GM12878 (cell line): ENCODE results near the gene SEC24C. TPM values are rescaled to one million over a fixed set of nuclear protein-coding genes. Genes with fewer than 3 reads are reported as not detected.

Experiments
- ATAC-seq: fragments of 200-7000 bp; cut with Tn5 transposase; 3 replicates; pipeline ENCODE4 v1.9.1; 2020; ENCODE audit warnings: mild to moderate bottlenecking, moderate library complexity
- BruUV-seq: library from RNA; stranded (reverse); fragments of 400-500 nt; replicated peaks from 2 replicates; lab custom pipeline; 2021; lab: Mats Ljungman, UMichigan
- CTCF ChIA-PET: fragments of 300-600 bp; sonication (Branson Sonifier 250); formaldehyde crosslinking; extraction: SDS; loops from one replicate; lab custom pipeline; 2021; ENCODE audit warnings: inconsistent platforms; lab: Yijun Ruan, JAX
- POLR2A ChIA-PET: fragments of 350-600 bp; formaldehyde crosslinking; extraction: SDS; loops from one replicate; lab custom pipeline; 2021; ENCODE audit warnings: inconsistent platforms; lab: Charles Lee
- RAD21 ChIA-PET: fragments of 300-600 bp; sonication (Branson Sonifier 250); formaldehyde crosslinking; loops from one replicate; lab custom pipeline; 2023; ENCODE audit warnings: antibody characterized with exemption; ENCODE audit not compliant: unreplicated experiment; lab: Charles Lee
- SMC1A ChIA-PET: fragments of 300-600 bp; sonication (Branson Sonifier 250); formaldehyde crosslinking; loops from one replicate; lab custom pipeline; 2023; ENCODE audit not compliant: unreplicated experiment, uncharacterized antibody; lab: Charles Lee
- DNase-seq: peaks from one replicate; pipeline ENCODE4 v3.0.0-alpha.2; 2011; ENCODE audit warnings: low read depth, low spot score
- FAIRE-seq: peaks from 3 replicates; lab custom pipeline; 2011; peaks lifted over from hg19 to GRCh38; lab: Jason Lieb, UNC
- H2AFZ ChIP-seq: 2 replicates; pipeline ENCODE4 v1.6.0; 2011; ENCODE audit warnings: low read depth, low read length, control low read depth; ENCODE audit not compliant: control insufficient read depth
- H3K27ac ChIP-seq: 2 replicates; pipeline ENCODE4 v1.5.1; 2011; ENCODE audit warnings: control low read depth; ENCODE audit not compliant: control insufficient read depth, insufficient read depth
- H3K27me3 ChIP-seq, 2 experiments: replicated peaks in 1 of 2; 2 replicates each; pipeline versions ENCODE4 v1.6.0 to v1.6.1; 2011; ENCODE audit warnings: low read length in 1 of 2; ENCODE audit not compliant: control insufficient read depth in 2 of 2, insufficient read depth in 2 of 2
- H3K36me3 ChIP-seq, 2 experiments: 2 replicates each; pipeline ENCODE4 v1.5.1; 2011; ENCODE audit warnings: low read length in 1 of 2; ENCODE audit not compliant: control insufficient read depth in 2 of 2, insufficient read depth in 2 of 2
- H3K4me1 ChIP-seq: 2 replicates; pipeline ENCODE4 v1.6.1; 2011; ENCODE audit warnings: mild to moderate bottlenecking, low read length, moderate library complexity, mixed read lengths; ENCODE audit not compliant: control insufficient read depth, insufficient read depth
- H3K4me2 ChIP-seq: 2 replicates; pipeline ENCODE4 v1.6.0; 2011; ENCODE audit warnings: control low read depth; ENCODE audit not compliant: control insufficient read depth, insufficient read depth
- H3K4me3 ChIP-seq: fragments of 200-600 bp; sonication (generic); 2 replicates; pipeline ENCODE4 v1.5.1; 2016
- H3K79me2 ChIP-seq: 2 replicates; pipeline ENCODE4 v1.6.0; 2011; ENCODE audit warnings: low read length; ENCODE audit not compliant: control insufficient read depth, insufficient read depth
- H3K9ac ChIP-seq: 2 replicates; pipeline ENCODE4 v1.8.0; 2011; ENCODE audit warnings: low read length, control low read depth, mixed read lengths; ENCODE audit not compliant: control insufficient read depth, insufficient read depth
- H3K9me3 ChIP-seq: replicated peaks from 3 replicates; pipeline ENCODE4 v1.5.1; 2011; ENCODE audit warnings: mild to moderate bottlenecking, low read length; ENCODE audit not compliant: control insufficient read depth, insufficient read depth
- H4K20me1 ChIP-seq: 2 replicates; pipeline ENCODE4 v1.6.0; 2011; ENCODE audit not compliant: control insufficient read depth, insufficient read depth
- ATF7 ChIP-seq: fragments of 450-650 bp; IDR thresholded peaks from 2 replicates; pipeline ENCODE4 v1.6.1; 2016; ENCODE audit warnings: low read depth, mild to moderate bottlenecking
- CBFB ChIP-seq: IDR thresholded peaks from 2 replicates; pipeline ENCODE4 v1.6.1; 2016; ENCODE audit warnings: antibody characterized with exemption, low read depth
- POLR2A ChIP-seq: IDR thresholded peaks from 2 replicates; pipeline ENCODE4 v1.6.1; 2011; ENCODE audit warnings: low read depth, mild to moderate bottlenecking, low read length
- WGBS: methylation state at CpG from one replicate; pipeline ENCODE4 v1.1.6; 2016; ENCODE audit warnings: low lambda C conversion rate; ENCODE audit not compliant: insufficient replicate concordance, insufficient coverage; ENCODE audit errors: missing lambda C conversion rate; 5-methylcytosine and 5-hydroxymethylcytosine counted together
- in situ Hi-C: fragments of 300-500 bp; cut with MboI; formaldehyde crosslinking; loops from 9 replicates; pipeline ENCODE4 v1.14.3; 2018; ENCODE audit warnings: mixed read lengths
- intact Hi-C: fragments of 100-400 bp; cut with micrococcal nuclease; formaldehyde crosslinking; loops from one replicate; pipeline ENCODE4 v1.14.2; 2022; ENCODE audit not compliant: unreplicated experiment
- polyA plus RNA-seq, 11 experiments: library from polyadenylated mRNA; depleted of rRNA in 4 of 11; unstranded in 6 of 11; stranded (reverse) in 5 of 11; fragments of >200 nt; fragmentation: Nextera tagmentation in 4 of 11; fragmentation: Illumina TruSeq in 1 of 11; extraction: Ambion mirVana in 4 of 11; extraction: Trizol in 1 of 11; gene quantifications; 1 replicate in 1 of 11; 2 replicates in 10 of 11; pipeline versions ENCODE4 v1.2.1 to v1.2.3, GENCODE V29; 2011 to 2016; ENCODE audit warnings: inconsistent platforms in 2 of 11, missing spikeins in 2 of 11, low read depth in 1 of 11
- total RNA-seq, 4 experiments: library from RNA; depleted of rRNA in 3 of 4; stranded (reverse); fragments of >200 nt in 3 of 4; fragmentation: Illumina TruSeq in 1 of 4; extraction: Trizol in 1 of 4; gene quantifications; 2 replicates each; pipeline versions ENCODE4 v1.2.1 to v1.2.3, GENCODE V29; 2013 to 2021
- TF ChIP-seq, protein P1 (sequence below): IDR thresholded peaks from 2 replicates; pipeline ENCODE4 v1.6.1; 2011; ENCODE audit warnings: low read depth, mild to moderate bottlenecking, low read length, moderate library complexity, borderline replicate concordance; ENCODE audit errors: extremely low read depth

The SEC24C gene
- total and polyA plus RNA-seq, 10 of the 15 experiments (the other 5 are each of a cell fraction or from before 2014, with no cell fraction given), result 12.7 to 117 (median 73.8) TPM

DNA sequence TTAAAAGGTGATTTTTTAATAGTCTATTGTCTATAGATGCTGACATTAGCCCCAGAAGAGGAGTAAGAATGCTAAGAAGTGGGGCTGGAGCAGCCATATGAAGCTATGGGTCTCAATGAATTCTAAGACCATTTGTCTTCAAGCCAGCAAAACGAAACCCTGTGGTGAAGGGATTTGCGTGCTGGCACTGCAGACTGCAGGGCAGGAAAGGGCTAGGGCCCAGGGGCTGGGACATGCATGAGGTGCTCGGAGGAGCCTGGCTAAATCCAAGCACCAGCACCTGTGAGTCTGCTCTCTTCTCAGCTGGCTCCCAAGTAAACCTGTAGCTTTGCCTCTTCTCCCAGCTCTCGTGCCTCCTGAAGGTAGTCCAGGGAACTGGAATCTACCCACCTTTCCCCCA lies 68.5 kb downstream of the SEC24C start:
- Histone ChIP-seq H3K4me2 (no peak overlapping the region), H3K9me3 (no peaks in the 10 kb centered on the region), H3K4me1 (peaks cover 6% of the 10 kb centered on the region), H2AFZ (no peak overlapping the region), H3K27me3 (no peaks in the 10 kb centered on the region), H3K79me2 (peaks cover 26% of the 10 kb centered on the region), H4K20me1 (no peaks in the 10 kb centered on the region), H3K27ac (no peak overlapping the region), H3K9ac (no peak overlapping the region), H3K36me3 (peaks cover 10 to 11% of the 10 kb centered on the region in 2 experiments), H3K4me3 (no peak overlapping the region)
- no TSS peak for BruUV-seq
- DNase-seq (no peak), FAIRE-seq (no peak), ATAC-seq (no peak)
- intact Hi-C loops (loop anchor here (5.0 kb wide), 1 partner anchor 40 kb away; a partner anchor contains a TSS), in situ Hi-C loops (no loop called here)
- ChIA-PET RAD21 (interaction anchor here (0.7 to 1.2 kb wide), 2 partner anchors 68 to 269 kb away, joined by 3 read pairs; no protein-coding TSS in a partner anchor), SMC1A (interaction anchor here (0.7 to 1.3 kb wide), 5 partner anchors 9 to 67 kb away, joined by 3 to 5 read pairs (median 4); partner anchors contain the start of gene CHCHD1), POLR2A (interaction anchor here (0.7 kb wide), 1 partner anchor 9 kb away, joined by 4 read pairs; no protein-coding TSS in a partner anchor), CTCF (interaction anchor here (0.6 to 1.5 kb wide), 4 partner anchors 30 to 67 kb away, joined by 3 to 6 read pairs (median 4); no protein-coding TSS in a partner anchor)
- 71% methylated on average over 4 of the region's 4 CpGs for WGBS
- TF ChIP-seq, protein P1, sequence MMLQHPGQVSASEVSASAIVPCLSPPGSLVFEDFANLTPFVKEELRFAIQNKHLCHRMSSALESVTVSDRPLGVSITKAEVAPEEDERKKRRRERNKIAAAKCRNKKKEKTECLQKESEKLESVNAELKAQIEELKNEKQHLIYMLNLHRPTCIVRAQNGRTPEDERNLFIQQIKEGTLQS, result no peak
- no peak for TF ChIP-seq CBFB

DNA sequence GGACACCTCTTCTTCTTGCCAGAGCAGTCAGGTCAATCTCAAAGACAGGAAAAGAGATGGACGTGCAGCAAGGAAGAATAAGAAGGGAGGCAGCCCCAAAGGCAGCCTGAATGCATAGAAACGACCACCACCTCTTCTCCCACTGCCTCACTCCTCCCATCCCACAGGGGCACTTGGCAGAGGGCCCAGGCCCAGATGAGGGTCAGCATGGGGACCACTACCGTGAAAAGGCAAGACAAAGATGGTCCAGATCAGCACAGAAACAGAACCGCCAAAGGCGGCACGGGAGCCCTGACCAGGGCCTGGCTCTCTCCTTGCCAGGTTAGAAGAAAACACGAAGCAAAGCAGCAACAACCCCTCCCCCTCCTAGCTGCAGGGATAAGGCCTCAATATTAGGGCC lies 69.2 kb downstream of the SEC24C start:
- Histone ChIP-seq H3K36me3 (peaks cover 4 to 6% of the 10 kb centered on the region in 2 experiments), H3K4me1 (peaks cover 6% of the 10 kb centered on the region), H3K27ac (no peak overlapping the region), H3K4me3 (no peak overlapping the region), H2AFZ (no peak overlapping the region), H3K79me2 (peaks cover 21% of the 10 kb centered on the region), H3K9me3 (no peaks in the 10 kb centered on the region), H3K9ac (no peak overlapping the region), H4K20me1 (no peaks in the 10 kb centered on the region), H3K4me2 (no peak overlapping the region), H3K27me3 (no peaks in the 10 kb centered on the region)
- ATAC-seq (no peak), FAIRE-seq (no peak), DNase-seq (no peak)
- WGBS, result 80% methylated on average over 7 of the region's 7 CpGs
- intact Hi-C loops (loop anchor here (5.0 kb wide), 1 partner anchor 41 kb away; a partner anchor contains a TSS), in situ Hi-C loops (no loop called here)
- SMC1A ChIA-PET, result interaction anchor here (1.0 to 1.3 kb wide), 2 partner anchors 9 to 36 kb away, joined by 4 read pairs; no protein-coding TSS in a partner anchor
- POLR2A ChIA-PET, result interaction anchor here (1.2 kb wide), 1 partner anchor 9 kb away, joined by 4 read pairs; no protein-coding TSS in a partner anchor
- CTCF ChIA-PET, result no interaction called here
- no TSS peak for BruUV-seq
- RAD21 ChIA-PET, result interaction anchor here (1.2 kb wide), 1 partner anchor 67 kb away, joined by 3 read pairs; no protein-coding TSS in a partner anchor
- TF ChIP-seq ATF7, result no peak
- TF ChIP-seq POLR2A, result no peak
